Activated CD8-positive, alpha-beta memory T cell treated with anti-CD3 and anti-CD28 coated beads for 36 hours (primary cell): Measurements from ENCODE around the gene NFRKB. TPM values are rescaled to one million over a fixed set of nuclear protein-coding genes. Genes with fewer than 3 reads are reported as not detected.
"Not testable (repeated sequence)": the region's sequence is repeated elsewhere in the genome, so short reads cannot be mapped to it uniquely, and the experiment has no call there.

Experiments used
- CTCF ChIA-PET: fragments of 350-600 bp; sonication (Branson Sonifier 250); formaldehyde crosslinking; loops from one replicate; lab custom pipeline; 2021; ENCODE audit warnings: antibody characterized with exemption; lab: Charles Lee
- POLR2A ChIA-PET: fragments of 350-600 bp; sonication (Branson Sonifier 250); formaldehyde crosslinking; loops from one replicate; lab custom pipeline; 2021; ENCODE audit warnings: antibody characterized with exemption; lab: Charles Lee
- total RNA-seq, 2 experiments: library from RNA; stranded (reverse); gene quantifications; one replicate each; pipeline ENCODE4 v1.2.3, GENCODE V29; 2021

NFRKB gene
- total RNA-seq, 2 experiments from 2014 or later, result 37.5 to 38.6 TPM

DNA sequence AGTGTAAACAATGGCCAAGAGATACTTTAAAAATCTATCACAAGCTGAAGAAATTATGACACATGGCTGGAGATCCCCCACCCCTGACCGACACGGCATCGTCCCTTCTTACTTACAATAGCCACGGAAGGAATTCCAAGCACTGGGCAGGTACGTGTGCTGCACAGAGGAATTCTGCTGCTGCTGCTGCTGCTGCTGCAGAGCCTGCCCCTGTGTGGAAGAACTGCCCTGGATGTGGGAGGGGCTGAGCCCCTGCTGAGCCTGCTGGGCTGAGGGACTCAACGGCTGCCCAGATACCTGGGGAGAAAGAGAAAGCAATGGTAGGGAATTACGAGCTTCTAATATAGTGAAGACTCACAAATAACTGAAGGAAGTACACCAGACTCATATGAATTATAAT is 15.0 kb upstream of the NFRKB start:
- POLR2A ChIA-PET, result no interaction called here
- CTCF ChIA-PET, result interaction anchor here (1.1 kb wide), 1 partner anchor 222 kb away, joined by 3 read pairs; no protein-coding TSS in a partner anchor

DNA sequence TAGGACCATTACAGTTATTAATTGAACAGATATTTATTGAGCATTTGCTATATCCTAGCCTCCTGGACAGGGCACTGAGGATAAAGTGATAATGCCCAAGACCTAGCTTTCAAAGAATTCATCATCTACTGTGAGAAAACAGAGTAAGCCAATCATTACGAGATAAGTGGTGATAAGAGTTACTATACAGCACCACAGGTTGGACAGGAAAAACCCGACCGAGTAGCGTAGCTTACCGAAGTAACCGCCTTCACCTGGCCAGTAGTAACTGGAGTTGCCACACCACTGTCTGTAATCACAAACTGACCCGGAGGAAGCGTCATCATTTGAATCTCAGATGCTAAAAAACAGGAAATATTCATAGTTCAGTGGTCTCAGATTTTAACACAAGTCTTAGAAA is 10.0 kb upstream of the NFRKB start:
- ChIA-PET POLR2A (no interaction called here), CTCF (no interaction called here)

DNA sequence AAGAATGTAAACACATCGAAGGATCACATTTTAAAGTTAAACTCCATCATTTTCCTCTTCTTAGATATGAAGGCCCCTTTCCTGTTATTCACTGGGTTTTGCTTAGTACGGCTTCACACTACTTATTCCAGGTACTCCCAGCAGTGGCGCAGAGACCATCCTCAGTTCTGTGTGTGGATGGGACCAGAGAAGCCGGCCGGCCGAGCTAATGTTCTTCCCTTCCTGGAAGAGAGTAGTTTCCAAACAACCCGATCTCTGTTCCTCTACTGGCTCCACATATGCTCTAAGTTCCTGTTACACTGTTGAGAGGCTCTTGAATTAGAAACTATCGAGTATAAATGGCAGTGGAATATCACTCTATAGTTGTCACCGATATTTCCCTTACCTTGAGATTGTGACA is 684 bp upstream of the NFRKB start:
- ChIA-PET CTCF (interaction anchor here (1.5 kb wide), 1 partner anchor 235 kb away, joined by 5 read pairs; no protein-coding TSS in a partner anchor), POLR2A (no interaction called here)

DNA sequence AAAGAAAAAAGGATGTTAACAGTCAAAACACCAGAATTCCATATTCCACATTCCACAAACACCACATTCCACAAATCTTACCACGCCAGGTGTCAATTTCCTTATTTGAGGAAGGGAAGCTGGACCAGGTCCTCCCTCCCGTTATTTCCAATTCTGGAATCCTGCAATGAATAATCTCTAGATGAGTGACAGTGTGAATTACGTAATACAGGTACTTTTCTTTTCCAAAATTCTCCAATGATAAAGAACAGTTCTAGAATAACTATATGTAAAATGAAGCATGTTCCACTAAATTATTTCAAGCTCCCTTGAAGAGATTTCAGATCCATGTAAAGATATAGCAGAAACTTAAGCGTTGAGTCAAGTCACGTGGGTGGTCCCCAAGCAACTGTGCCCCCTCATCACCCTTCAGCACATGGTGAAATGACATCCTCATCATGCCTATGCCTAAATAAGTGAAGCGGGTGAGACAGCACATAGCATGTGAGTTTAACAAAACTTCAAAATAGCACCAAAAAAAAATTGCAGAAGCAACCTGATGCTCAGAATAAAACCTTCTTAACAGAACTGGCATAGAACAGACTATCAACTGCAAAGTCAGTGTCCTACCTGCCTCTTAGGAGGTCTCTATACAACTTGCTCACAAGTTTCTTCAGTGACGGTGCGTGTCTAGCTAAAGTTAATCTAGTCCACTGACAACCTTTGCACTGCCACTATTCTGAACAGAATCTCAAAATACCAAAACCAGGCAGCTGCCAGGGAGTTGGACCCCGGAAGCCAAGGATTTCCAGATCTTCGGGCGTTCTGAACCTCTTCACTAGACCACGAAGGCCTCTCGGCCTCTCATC is 876 bp downstream of the NFRKB start:
- CTCF ChIA-PET, result interaction anchor here (0.9 to 1.5 kb wide), 3 partner anchors 108 to 257 kb away, joined by 3 to 5 read pairs (median 3); partner anchors contain the start of gene PRDM10
- POLR2A ChIA-PET, result no interaction called here

DNA sequence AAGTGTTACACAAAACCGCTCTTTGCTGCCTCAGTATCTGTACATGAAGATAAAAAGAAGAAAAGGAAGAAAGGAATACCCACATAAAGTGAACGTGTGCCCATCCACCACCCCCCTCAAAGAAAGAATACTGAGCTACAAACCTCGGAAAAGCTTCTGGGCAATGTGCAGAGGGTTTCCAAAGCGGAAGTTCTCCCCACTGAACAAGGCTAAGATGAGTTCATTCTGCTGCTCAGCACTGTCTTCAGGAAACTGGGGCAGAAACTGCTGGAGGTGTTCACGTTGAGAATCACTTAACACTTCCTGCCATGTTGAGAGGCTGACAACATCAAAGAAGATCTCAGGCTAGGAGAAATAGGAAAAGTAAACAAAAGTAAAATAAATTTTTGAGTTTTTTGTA is 6.9 kb downstream of the NFRKB start:
- ChIA-PET CTCF (no interaction called here), POLR2A (no interaction called here)

DNA sequence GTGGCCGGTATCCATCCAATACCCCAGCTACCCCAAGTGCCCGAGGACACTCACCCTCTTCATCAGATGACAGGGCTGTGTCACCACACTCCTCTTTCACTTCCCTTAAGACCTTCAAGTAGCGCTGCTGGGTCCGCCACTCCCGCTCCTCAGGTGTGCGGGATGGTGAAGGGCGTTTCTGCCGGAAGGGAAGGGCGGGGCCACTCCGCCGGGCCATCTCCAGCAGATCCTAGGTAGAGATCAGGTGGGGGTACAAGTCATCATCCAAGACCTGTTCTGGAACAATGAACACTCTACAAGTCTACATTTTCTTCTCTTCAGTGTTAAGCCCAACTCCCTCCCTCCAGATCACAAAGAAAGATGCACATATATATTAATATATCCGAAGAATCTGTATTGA is 10.0 kb downstream of the NFRKB start:
- CTCF ChIA-PET, result no interaction called here
- POLR2A ChIA-PET, result no interaction called here

DNA sequence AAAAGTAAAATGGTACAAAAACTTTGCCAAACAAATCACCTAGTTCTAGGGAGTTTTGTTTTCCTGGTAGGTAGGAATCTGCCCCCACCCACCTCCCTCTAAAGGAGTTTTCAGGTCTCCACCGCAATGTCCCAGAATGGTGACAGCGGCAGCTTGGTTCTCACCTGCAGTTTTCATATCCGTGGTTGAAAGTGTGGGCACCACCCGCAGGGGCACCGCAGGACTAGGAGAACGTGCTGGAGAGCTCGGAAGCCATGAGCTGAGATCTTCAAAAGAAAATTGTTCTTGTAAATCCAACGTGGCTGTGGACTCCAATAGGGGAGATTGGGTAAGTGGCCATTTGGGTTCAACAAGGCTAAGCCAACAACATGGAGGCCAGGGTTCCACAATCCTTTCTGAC is 10.8 kb downstream of the NFRKB start:
- POLR2A ChIA-PET, result no interaction called here
- CTCF ChIA-PET, result no interaction called here

DNA sequence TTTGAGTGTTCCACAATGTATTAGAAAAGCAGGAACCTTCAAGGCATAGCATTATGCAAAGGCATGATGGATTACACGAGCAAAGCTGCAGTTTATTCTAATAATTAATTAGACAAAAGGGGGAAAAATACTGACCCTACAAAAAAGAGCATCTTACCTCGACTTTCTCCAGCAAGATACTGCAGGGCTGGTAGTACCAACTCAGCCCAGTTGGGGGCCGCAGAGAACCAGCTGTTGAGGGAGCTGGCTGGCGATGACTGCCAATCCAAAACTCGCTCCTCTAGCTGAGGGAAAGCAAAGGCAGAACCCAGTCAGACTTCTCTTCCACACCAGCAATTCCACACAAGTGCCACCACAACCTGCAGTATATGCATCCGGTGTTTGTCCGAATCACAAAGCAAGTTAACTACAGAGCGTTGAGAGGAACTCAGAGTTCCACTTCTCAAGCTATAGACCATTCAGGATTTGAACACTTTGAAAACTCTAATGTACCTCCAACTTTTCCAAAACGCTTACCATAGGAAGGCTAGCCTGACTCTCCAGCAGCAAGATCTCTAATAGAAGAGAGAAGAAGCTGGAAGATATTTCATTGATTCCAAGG is 13.7 kb downstream of the NFRKB start:
- CTCF ChIA-PET, result no interaction called here
- POLR2A ChIA-PET, result no interaction called here

DNA sequence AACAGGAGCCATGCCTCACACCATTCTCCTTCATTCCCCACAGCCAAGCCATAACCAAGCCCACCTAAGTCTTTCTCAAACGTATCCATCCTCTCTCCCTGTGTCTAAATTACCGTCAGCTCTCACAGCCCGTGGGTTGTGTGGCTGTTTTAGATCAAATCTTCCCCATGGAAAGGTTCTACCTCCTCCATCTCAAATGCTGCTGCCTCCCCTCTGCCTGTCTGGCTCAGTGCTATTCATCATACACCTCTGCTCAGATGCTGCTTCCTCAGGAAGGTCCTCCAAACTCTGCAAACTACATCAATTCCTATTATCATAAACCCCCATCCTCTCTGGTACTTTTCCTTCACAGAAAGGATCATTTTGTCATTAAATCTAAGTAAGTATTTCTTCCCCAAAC is 15.1 kb downstream of the NFRKB start:
- ChIA-PET POLR2A (no interaction called here), CTCF (no interaction called here)

DNA sequence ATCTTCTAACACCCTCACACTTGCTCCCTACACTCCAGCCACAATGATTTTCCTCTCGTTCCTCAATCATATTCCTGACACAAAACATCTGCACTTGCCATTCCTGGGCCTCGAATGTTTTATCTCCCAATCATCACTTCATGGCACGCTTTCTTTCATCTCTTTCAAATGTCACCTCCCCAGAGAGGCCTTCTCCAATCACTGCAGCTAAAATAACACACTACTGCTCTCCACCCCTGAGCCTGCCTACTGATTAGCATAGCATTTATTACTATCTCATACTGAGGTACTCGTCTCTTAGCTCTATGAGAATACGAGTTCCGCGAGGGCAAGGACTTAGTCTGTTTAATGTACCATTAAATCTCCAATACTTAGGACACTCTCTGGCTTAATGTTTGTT is 23.5 kb downstream of the NFRKB start:
- ChIA-PET CTCF (no interaction called here), POLR2A (no interaction called here)

DNA sequence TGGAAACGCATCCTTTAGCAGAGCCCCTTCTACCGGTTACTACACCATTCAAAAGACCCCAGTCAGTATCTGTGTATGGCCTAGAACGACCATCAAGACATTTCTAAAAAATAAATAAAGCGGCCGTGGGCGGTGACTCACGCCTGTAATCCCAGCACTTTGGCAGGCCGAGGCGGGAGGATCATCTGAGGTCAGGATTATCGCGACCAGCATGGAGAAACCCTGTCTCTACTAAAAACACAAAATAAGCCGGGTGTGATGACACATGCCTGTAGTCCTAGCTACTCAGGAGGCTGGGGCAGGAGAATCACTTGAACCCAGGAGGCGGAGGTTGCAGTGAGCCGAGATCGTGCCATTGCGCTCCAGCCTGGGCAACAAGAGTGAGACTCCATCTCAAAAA is 26.8 kb downstream of the NFRKB start:
- POLR2A ChIA-PET, result not testable (repeated sequence)

DNA sequence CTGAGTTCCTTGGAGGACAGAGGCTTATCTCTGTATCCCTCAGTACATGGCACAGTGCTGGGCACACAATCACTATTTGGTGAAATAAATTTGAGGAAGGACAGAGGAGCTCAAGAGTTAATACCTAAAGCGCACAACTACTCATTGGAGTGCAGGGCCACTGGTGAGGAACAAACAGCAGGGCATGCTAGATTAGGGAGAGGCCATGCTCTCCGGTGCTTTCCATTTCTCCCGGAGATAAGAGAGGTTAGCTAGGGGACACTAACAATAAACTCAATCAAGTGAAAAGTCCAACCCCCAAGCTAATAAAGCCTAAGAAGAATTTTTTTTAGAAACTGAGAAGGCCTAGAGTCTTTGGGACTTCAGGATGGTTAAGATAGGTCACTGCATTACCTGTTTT is 29.1 kb downstream of the NFRKB start:
- POLR2A ChIA-PET, result no interaction called here
- CTCF ChIA-PET, result no interaction called here

More for the DNA sequence above, 26.8 kb downstream of the NFRKB start:
- CTCF ChIA-PET, result not testable (repeated sequence)

DNA sequence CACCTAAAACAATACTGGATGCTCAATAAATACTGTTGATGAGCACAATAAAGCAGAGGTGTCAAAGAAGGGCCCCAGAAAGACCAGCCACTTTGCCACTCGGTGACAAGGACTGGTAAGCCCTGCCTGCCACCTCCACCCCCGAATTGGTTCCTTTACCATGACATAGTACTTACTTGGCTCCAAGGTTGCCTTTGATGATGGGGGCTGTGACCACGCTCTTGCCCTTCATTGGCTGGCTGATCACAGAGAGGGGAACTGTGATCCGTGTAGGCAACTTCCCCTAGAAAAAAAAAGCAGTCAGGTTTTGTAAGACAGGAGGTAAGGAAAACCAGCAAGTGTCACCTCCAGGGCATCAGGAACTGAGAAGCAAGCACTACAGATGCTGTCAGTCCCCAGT is 29.7 kb downstream of the NFRKB start:
- POLR2A ChIA-PET, result no interaction called here
- CTCF ChIA-PET, result no interaction called here

DNA sequence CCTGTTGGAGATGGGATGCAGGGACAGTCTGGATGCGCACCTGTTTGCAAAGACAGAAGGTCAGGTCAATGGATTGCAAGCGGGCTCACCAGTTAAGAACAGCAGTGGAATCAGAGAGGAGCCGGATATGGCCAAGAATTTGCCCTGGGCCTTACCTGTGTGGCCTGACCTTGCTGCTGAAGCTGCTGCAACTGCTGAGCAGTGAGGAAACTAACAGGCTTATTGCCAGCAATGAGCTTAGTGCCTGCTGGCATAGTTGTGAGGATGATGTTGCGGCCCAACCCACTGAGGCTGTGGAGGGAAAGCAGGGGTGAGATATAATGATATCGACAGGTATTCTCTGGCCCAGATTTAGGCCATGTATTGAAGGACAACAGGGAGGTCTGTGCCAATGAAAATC is 30.6 kb downstream of the NFRKB start:
- POLR2A ChIA-PET, result no interaction called here
- CTCF ChIA-PET, result no interaction called here

DNA sequence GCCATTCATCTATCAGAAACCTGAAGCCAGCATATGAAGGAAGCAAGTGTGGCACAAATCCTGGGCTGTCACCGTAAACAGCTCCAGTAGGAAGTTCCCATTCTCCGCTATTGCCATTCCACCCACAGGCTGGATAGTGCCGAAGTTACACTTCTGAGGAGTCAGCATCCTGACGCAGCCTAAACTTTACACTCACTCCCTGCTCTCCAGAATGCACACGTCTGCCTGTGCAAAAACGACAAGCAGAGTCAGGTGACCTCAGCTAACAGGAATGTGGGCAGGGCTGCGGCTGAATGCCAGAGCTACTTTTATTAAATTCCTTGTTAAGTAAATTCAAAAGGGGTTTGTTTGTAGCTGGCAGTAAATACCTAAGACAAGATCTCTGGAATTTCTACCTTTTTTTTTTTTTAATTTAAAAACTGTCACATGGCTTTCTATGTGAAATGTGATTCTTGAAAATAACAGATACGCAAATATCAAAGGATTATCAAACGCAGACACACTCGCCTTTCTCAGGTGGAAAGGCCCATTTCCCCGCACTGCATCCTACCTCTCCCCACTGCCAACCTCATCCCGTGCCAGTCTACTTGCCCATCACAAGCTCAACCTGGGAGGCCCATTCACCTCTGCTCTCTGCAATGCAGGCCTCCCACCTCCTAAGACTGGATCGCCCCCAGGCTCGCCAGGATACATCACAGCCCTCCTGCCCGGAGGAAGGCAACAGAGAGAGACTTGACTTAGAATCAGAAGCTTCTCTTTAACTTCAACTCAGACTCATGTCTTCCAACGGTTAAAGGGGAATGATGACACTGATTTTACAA is 33.5 kb downstream of the NFRKB start:
- POLR2A ChIA-PET, result no interaction called here

DNA sequence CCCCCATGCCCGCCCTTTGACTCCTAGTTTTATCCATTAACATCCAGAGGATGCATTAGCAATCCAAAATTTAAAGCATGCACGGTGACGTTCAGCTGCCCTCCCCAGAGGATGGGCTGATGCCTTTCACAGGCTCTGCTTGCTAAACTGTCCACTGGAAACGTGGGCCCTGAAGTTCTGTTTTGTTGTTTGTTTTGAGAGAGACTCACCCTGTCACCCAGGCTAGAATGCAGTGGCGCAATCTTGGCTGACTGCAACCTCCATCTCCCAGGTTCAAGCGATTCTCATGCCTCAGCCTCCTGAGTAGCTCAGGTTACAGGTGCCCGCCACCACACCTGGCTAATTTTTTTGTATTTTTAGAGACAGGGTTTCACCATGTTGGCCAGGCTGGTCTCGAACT is 39.3 kb downstream of the NFRKB start:
- ChIA-PET CTCF (no interaction called here), POLR2A (no interaction called here)

More for the DNA sequence above, 33.5 kb downstream of the NFRKB start:
- CTCF ChIA-PET, result no interaction called here

DNA sequence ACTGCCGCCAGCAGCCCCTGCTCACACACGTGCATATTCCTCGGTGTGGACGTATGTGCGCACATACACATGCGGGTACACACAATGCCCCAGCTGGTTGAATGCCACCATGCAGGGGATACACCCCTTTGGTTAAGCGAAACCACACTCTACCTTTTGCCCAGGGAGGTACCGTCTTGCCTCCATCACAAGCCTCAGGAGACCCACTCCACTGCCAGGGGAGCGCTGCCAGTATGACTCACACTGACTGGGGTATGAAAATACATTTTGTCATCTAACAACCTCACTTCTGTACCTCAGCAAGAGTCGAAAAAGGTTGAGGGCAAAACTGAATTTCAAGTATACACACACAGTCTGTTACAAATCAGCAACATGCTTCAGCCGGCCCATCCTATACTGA is 40.3 kb downstream of the NFRKB start:
- ChIA-PET POLR2A (no interaction called here), CTCF (no interaction called here)

DNA sequence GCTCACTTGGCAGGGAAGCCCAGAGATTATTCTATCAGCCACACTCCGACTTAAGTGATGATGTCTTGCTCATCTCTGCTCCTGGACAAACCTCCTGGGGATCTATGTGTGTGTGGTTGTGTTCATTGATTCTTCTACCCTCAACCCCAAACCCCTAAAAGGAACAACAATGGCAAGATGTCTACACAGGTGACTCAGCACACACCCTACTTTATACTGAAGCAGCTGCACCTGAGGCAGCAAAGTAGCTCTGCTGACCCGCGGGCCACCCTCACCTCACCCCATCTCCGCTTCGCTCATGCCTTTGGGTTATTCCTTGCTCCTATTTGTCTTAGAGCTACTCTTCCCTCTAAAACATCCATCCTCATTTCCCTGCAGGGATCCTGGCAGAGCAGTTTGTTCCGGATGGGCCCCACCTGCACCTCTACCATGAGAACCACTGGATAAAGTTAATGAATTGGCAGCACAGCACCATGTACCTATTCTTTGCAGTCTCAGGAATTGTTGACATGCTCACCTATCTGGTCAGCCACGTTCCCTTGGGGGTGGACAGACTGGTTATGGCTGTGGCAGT is 41.1 kb downstream of the NFRKB start:
- CTCF ChIA-PET, result no interaction called here
- POLR2A ChIA-PET, result no interaction called here

DNA sequence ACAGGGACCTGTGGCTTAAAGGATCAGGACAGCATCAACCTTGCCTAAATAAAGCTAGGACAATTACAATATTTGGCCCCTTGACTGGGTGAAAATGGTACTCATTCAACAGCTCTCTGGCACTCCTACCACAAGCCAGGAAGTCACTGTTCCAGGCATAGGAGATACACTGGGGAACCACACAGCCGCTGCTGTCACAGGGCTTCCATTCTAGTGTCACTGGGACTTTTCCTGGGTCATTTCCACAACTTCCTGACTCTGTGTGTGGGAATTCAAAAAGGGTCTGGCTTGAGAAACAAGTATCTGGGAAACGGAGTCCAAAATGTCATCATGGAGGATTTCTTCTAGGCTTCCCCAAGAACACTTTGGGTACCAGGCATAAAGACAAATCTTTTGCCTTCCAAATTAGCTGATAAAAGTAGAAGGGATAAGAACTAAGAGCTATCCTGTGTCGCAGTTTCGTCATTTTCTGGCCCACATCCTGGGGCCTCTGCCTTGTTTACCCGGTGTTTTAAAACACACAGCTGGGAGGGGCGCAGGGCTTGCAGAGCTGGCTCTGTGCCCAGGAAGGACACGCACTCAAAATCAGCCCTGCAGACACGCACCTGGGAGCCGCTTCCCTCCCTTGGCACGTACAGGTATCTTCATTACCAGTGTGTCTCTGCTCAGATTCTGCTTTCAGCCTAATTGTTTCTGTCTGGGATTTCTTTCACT is 41.7 kb downstream of the NFRKB start:
- POLR2A ChIA-PET, result no interaction called here
- CTCF ChIA-PET, result no interaction called here
